GM12872 (cell line): Measurements from ENCODE around the gene LNX2.

ENCODE experiments used
- CTCF ChIP-seq: IDR thresholded peaks from 3 replicates; pipeline ENCODE4 v1.5.1; 2011; ENCODE audit warnings: low read depth, mild to moderate bottlenecking, low read length, moderate library complexity; ENCODE audit not compliant: insufficient read depth

Gene LNX2

GRCh38 chr13:27620377-27621115 is at the start of gene LNX2:
TSS of gene LNX2 (minus strand) at chr13:27620529. CDS start at chr13:27581703, 38,826 bp downstream.
- no peak for TF ChIP-seq CTCF

GRCh38 chr13:27667946-27668345 is 47.6 kb upstream of the LNX2 start:
- TF ChIP-seq CTCF, result no peak

- TF ChIP-seq CTCF, result no peak
These were observed 46.6 kb upstream of the LNX2 start for GRCh38 chr13:27666951-27667350.

- no peak for TF ChIP-seq CTCF
These were observed 45.4 kb upstream of the LNX2 start for GRCh38 chr13:27665761-27666160.

GRCh38 chr13:27665333-27665732 is 45.0 kb upstream of the LNX2 start:
- TF ChIP-seq CTCF, result no peak

- no peak for TF ChIP-seq CTCF
These were observed 43.6 kb upstream of the LNX2 start for GRCh38 chr13:27663947-27664346.

GRCh38 chr13:27662738-27663470 is 42.6 kb upstream of the LNX2 start:
- no peak for TF ChIP-seq CTCF
